Measurements from ENCODE around the gene TMEM272.

DNA sequence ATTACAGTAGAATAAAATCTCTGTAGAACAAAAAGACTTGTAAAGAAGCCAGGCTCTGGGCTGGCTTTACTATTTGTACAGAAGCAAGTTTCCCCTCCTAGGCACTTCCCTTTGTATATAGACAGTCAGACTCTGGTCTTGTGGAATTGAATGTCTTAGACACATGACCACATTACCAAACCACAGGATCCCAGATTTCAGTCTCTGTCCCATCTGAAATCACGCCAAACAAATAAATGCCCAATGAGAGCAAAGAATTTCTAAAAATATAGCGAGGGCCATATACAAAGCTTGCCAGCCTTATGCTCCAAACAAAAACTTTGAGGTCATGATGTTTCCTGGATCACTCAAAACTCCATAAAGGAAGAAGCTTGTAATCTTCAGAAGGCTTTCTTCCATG lies 40.7 kb upstream of the TMEM272 start:
- TF ChIP-seq, protein P1, sequence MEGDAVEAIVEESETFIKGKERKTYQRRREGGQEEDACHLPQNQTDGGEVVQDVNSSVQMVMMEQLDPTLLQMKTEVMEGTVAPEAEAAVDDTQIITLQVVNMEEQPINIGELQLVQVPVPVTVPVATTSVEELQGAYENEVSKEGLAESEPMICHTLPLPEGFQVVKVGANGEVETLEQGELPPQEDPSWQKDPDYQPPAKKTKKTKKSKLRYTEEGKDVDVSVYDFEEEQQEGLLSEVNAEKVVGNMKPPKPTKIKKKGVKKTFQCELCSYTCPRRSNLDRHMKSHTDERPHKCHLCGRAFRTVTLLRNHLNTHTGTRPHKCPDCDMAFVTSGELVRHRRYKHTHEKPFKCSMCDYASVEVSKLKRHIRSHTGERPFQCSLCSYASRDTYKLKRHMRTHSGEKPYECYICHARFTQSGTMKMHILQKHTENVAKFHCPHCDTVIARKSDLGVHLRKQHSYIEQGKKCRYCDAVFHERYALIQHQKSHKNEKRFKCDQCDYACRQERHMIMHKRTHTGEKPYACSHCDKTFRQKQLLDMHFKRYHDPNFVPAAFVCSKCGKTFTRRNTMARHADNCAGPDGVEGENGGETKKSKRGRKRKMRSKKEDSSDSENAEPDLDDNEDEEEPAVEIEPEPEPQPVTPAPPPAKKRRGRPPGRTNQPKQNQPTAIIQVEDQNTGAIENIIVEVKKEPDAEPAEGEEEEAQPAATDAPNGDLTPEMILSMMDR (IDR thresholded peaks at IDR 0.05 in 2 of 3, conservative IDR thresholded peaks at IDR 0.05 in 1 of 3; ENCODE audit: borderline replicate concordance in 1 of 3, insufficient read depth in 1 of 3, low read depth in 2 of 3, low read length in 2 of 3) = no peak
- TF ChIP-seq POLR2AphosphoS5 (IDR thresholded peaks at IDR 0.05; ENCODE audit: low read depth, low read length) = no peak
- no peak for TF ChIP-seq EGR1 (IDR thresholded peaks at IDR 0.05; ENCODE audit: low read depth)
- no peak for TF ChIP-seq POLR2A (IDR thresholded peaks at IDR 0.05; ENCODE audit: borderline replicate concordance, extremely low read depth, insufficient read depth, insufficient read length)
- TF ChIP-seq, protein P2, sequence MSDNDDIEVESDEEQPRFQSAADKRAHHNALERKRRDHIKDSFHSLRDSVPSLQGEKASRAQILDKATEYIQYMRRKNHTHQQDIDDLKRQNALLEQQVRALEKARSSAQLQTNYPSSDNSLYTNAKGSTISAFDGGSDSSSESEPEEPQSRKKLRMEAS (IDR thresholded peaks at IDR 0.05) = no peak
- no peak for TF ChIP-seq EZH2phosphoT487 (IDR thresholded peaks at IDR 0.05; ENCODE audit: borderline replicate concordance)
- no peak for TF ChIP-seq ZFX (IDR thresholded peaks at IDR 0.05)
- no peak for TF ChIP-seq EZH2 (IDR thresholded peaks at IDR 0.05)
- no peak for TF ChIP-seq YY1 (IDR thresholded peaks at IDR 0.05; ENCODE audit: extremely low read depth, insufficient replicate concordance, low read depth, low read length)
